ENCODE measurements around the gene IGF2.

GRCh38 chr11:2186669-2187279 lies 47.6 kb upstream of the IGF2 start:
- TF ChIP-seq CTCF (tag by site-specific recombination; IDR thresholded peaks at IDR 0.05) (no peak), ZNF174 (tag by site-specific recombination; IDR thresholded peaks at IDR 0.05) (no peak), YY1 (tag by site-specific recombination; IDR thresholded peaks at IDR 0.05) (no peak), MYNN (tag by site-specific recombination; IDR thresholded peaks at IDR 0.05; ENCODE audit: borderline replicate concordance) (no peak), ZNF2 (tag by site-specific recombination; IDR thresholded peaks at IDR 0.05) (no peak), ZNF10 (tag by site-specific recombination; IDR thresholded peaks at IDR 0.05) (no peak), ZFP37 (tag by site-specific recombination; IDR thresholded peaks at IDR 0.05) (no peak), ZBTB49 (tag by site-specific recombination; IDR thresholded peaks at IDR 0.05; ENCODE audit: low read depth) (no peak)

Measured in HEK293 (cell line).